Ectodermal cell (in vitro differentiated cells): ENCODE measurements around the gene SMIM13.

Experiments used
- H3K27ac ChIP-seq: 2 replicates; pipeline ENCODE4 v1.7.0; 2013; ENCODE audit warnings: mild to moderate bottlenecking, low read depth, low read length; ENCODE audit not compliant: insufficient read depth, poor library complexity, severe bottlenecking
- H3K27me3 ChIP-seq: 2 replicates; pipeline ENCODE4 v1.7.0; 2013; ENCODE audit warnings: mild to moderate bottlenecking, low read length; ENCODE audit not compliant: insufficient read depth, control insufficient read depth, poor library complexity, severe bottlenecking
- H3K36me3 ChIP-seq: one replicate; pipeline ENCODE4 v1.7.0; 2013; ENCODE audit warnings: low read length; ENCODE audit not compliant: control insufficient read depth, insufficient read depth
- H3K4me1 ChIP-seq: one replicate; pipeline ENCODE4 v1.7.0; 2013; ENCODE audit warnings: low read length; ENCODE audit not compliant: control insufficient read depth, insufficient read depth
- H3K4me3 ChIP-seq: 2 replicates; pipeline ENCODE4 v1.7.0; 2013; ENCODE audit warnings: low read depth, low read length, control low read depth; ENCODE audit not compliant: insufficient read depth
- H3K9me3 ChIP-seq: 2 replicates; pipeline ENCODE4 v1.7.0; 2013; ENCODE audit warnings: mild to moderate bottlenecking, low read length, moderate library complexity; ENCODE audit not compliant: control insufficient read depth
- WGBS, 2 experiments: methylation state at CpG; one replicate each; pipeline ENCODE4 v1.1.7; 2013; ENCODE audit warnings: missing lambda C conversion rate in 2 of 2; 5-methylcytosine and 5-hydroxymethylcytosine counted together

The SMIM13 gene

DNA sequence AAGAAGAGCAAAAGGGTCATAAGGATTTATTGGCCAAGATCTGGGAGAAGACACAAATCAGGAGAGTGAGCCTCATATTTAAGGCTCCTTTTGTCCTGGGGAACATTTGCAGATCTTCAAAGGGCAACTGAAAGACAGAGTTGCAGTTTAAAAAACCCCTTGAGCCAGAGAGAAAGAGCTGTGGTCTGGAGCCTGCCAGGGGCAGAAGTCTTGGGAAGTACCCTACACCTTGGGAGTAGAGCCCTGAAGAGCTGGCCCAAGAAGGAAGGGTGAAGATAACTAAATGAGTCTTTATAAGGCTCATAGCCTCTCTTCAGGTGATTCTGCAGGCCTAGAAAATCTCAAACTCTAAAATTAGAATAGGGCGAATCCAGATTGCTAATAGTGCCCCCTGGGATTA lies 57.9 kb downstream of the SMIM13 start:
- Histone ChIP-seq H3K27ac (no peak overlapping the region), H3K4me1 (no peaks in the 10 kb centered on the region), H3K9me3 (no peaks in the 10 kb centered on the region), H3K4me3 (no peak overlapping the region), H3K36me3 (no peaks in the 10 kb centered on the region), H3K27me3 (no peaks in the 10 kb centered on the region)
- WGBS, 2 experiments, result 85 to 98% methylated on average over 1 of the region's 1 CpG

DNA sequence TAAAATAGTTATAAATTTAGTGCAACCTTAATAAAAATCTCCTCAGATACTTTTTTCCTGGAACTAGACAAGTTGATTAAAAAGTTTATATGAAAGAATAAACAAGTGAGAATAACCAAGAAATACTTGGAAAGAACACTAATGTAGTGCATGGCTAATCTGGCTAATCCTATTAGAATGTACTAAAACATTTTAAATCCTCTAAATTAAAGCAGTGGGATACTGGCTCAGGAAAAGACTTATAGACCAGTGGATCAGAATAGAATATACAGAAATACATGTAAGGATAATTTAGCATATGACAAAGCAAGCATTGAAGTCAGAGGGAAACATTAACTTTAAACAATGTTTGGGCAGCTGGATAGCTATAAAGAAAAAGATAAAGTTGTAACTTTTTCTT lies 58.9 kb downstream of the SMIM13 start:
- H3K4me1 ChIP-seq, result no peaks in the 10 kb centered on the region
- no peak overlapping the region for H3K27ac ChIP-seq
- no peaks in the 10 kb centered on the region for H3K27me3 ChIP-seq
- no peaks in the 10 kb centered on the region for H3K36me3 ChIP-seq
- no peak overlapping the region for H3K4me3 ChIP-seq
- H3K9me3 ChIP-seq, result no peaks in the 10 kb centered on the region

DNA sequence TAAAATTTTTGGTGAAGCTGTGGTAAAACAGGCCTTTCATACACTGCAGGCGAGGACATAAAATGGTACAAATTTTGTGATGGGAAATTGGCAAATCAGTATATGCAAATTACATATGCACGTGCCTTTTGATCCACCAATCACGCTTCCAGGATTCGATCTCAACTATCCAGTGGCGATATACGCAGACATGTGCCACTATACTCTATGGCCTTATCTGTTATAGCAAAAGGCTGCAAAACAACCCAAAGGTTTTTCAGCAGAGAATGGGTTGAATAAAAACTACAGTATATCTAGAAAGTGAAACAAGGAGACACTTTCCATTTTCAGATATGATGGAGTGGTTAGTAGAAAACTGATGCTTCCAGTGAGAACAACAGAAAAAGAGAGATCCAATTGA lies 59.8 kb downstream of the SMIM13 start:
- Histone ChIP-seq H3K27ac (no peak overlapping the region), H3K27me3 (no peaks in the 10 kb centered on the region), H3K4me3 (no peak overlapping the region), H3K9me3 (no peaks in the 10 kb centered on the region), H3K4me1 (no peaks in the 10 kb centered on the region), H3K36me3 (no peaks in the 10 kb centered on the region)
- WGBS, 2 experiments, result 96% methylated on average over 6 of the region's 6 CpGs

DNA sequence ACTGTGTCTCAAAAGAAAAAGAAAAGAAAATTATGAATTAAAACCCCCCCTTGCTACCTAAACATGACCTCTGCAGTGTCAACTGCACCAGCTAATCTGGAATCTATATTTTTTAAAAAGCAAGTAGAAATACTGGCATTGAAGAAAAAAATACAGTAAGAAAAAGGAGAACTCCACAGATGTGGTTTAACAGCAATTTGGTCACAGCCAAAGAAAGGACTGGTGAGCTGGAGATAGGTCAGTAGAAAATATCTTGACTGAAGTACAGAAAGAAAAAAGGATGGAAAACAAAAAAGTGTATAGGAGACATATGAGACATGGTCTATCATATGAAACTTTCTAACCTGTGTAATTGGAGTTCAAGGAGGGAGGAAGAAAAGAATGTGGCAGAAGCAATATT lies 62.0 kb downstream of the SMIM13 start:
- Histone ChIP-seq H3K9me3 (no peaks in the 10 kb centered on the region), H3K27me3 (no peaks in the 10 kb centered on the region), H3K4me3 (no peak overlapping the region), H3K4me1 (no peaks in the 10 kb centered on the region), H3K36me3 (no peaks in the 10 kb centered on the region), H3K27ac (no peak overlapping the region)

DNA sequence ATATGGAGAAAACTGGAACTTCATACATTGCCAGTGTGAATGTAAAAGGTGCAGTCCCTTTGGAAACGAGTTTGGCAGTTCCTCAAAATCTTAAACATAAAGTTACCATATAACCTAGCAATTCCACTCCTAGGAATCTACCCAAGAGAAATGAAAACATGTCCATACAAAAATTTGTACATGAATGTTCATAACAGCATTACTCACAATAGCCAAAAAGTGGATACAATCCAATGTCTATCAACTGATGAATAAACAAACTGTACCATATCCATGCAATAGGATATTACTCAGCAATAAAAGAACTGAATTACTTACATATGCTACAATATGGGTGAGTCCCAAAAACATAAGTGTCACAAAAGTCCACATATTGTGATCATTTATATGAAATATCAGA lies 66.6 kb downstream of the SMIM13 start:
- Histone ChIP-seq H3K27ac (no peak overlapping the region), H3K9me3 (no peaks in the 10 kb centered on the region), H3K27me3 (no peaks in the 10 kb centered on the region), H3K4me3 (no peak overlapping the region), H3K4me1 (no peaks in the 10 kb centered on the region), H3K36me3 (no peaks in the 10 kb centered on the region)
- 86 to 89% methylated on average over 1 of the region's 1 CpG for WGBS, 2 experiments

DNA sequence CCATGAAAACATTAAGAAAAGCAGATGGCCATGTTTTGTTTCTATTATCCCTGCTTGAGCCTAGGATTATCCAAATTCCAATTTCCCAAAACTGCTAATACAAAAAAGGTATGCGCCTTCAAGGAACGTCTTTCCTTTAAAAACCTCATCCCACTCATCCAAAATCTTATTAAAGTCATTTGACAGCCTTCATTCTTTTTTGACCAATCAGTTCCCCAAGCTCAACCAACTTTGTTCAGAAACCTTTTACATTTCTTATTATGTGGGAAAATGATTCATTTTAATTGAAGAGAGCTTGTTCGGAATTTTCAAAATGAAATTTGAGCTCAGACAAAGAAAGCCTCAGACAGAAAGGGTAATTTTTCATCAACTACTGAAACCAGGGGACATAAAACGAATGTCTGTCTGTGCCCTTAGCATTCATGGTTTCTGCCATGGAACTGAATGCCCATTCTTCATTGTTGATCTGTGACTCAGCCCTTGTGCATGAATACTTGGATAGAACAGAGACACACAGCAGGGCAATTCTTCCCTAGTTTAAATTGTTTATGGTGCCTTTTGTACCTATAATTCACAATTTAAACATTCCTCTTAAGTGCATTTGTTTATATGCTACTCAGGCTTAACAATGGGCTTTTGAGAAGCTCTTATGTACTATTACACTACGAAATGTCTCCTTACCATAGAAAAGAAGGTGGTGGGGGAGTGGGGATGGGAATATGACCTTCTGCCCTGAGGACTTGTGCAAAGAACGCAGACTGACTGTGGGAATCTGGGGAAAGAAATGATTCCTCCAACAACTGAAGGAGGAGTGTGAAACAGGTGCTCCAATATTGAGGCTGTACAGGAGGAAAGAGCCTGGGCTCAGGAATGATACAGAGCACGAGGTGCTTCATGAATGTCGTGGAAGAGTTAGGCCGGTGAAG lies 67.7 kb downstream of the SMIM13 start:
- H3K4me1 ChIP-seq, result no peaks in the 10 kb centered on the region
- H3K27me3 ChIP-seq, result no peaks in the 10 kb centered on the region
- no peak overlapping the region for H3K27ac ChIP-seq
- H3K4me3 ChIP-seq, result no peak overlapping the region
- WGBS, 2 experiments, result 81 to 85% methylated on average over 8 to 9 of the region's 9 CpGs
- no peaks in the 10 kb centered on the region for H3K9me3 ChIP-seq
- no peaks in the 10 kb centered on the region for H3K36me3 ChIP-seq

DNA sequence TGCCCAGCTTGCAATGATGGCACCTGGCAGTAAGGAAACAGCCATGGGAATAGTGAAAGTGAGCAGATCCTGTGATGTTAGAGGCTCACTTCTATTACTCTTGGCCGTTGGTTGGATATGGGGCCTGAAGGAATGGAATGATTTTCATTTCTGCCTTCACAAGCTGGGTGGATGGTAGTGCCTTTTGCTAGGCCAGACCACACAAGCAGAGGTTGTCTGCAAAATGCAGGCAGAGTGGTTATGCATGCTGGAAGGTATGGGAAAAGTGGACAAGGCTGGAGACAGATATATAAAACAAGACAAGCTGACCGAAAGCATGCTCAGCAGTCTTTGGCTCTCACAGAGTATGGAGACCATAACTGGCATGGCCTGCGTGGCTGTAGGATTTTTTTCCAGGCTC lies 68.6 kb downstream of the SMIM13 start:
- no peak overlapping the region for H3K27ac ChIP-seq
- WGBS, 2 experiments, result 94 to 95% methylated on average over 3 of the region's 3 CpGs
- no peaks in the 10 kb centered on the region for H3K36me3 ChIP-seq
- H3K4me1 ChIP-seq, result no peaks in the 10 kb centered on the region
- no peaks in the 10 kb centered on the region for H3K9me3 ChIP-seq
- no peak overlapping the region for H3K4me3 ChIP-seq
- H3K27me3 ChIP-seq, result no peaks in the 10 kb centered on the region

DNA sequence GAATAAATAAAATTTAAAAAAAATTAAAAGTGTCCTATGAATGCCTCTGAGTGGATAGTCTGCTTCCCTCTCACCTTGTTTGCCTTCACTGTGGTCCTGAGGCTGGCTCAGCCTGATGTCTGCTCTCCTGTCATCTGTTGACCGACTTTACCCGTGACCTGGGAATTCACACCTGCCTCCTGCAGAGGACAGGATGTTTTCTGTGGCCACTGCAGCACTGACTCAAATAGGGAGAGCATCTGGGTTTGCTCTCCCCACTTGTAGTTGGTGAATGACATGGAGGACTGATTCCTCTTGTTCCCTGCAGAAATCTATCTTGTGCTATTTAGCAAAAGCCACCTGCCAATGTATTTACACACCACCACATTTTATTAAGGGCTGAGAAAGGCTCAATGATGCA lies 70.3 kb downstream of the SMIM13 start:
- no peak overlapping the region for H3K4me3 ChIP-seq
- H3K4me1 ChIP-seq, result no peaks in the 10 kb centered on the region
- WGBS, 2 experiments, result 86 to 88% methylated on average over 2 of the region's 2 CpGs
- H3K9me3 ChIP-seq, result no peaks in the 10 kb centered on the region
- H3K27me3 ChIP-seq, result no peaks in the 10 kb centered on the region
- H3K36me3 ChIP-seq, result no peaks in the 10 kb centered on the region
- H3K27ac ChIP-seq, result no peak overlapping the region

DNA sequence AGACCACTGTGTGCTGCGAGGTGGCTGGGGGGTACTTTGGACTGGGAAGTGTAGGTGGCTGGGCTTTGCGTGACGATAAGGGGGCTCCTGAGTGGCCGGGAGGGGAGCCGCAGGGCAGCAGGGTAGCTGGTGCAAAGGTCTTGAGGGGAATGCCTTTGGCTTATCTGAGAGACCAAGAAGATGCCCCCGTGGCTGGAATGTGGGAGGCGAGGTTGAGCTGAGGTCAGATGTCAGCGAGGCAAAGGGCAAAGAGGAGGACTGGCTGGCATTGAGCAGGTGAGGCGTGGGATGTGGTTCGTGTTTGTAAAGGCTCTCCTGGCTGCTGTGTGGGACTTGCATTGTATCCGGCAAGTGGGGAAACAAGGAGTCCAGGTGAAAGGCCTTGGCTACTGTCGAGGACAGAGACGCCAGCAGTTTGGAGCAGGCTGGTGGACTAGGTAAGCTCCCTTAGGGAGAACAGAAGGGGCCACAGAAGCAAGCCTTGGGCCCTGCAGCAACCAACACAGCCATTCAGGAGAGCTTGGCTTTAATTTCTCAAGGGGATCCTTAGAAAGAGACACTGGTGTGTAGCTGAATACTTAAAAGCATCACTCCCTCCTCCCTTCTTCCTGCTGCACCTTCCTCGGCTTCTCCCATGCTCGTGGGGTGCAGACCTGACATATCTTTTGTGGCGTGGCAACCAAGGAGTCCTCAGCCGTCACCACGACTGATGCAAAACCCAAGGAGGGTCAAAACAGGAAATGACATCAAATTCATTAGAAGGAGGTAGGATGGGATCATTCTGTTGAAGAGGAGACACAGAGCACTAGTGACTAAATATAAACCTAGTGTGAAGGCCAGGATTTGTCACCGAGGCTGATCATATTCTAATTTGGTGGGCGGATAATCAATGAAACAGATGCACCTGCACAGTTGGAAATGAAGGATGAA lies 71.3 kb downstream of the SMIM13 start:
- H3K4me1 ChIP-seq, result no peaks in the 10 kb centered on the region
- H3K27me3 ChIP-seq, result no peaks in the 10 kb centered on the region
- no peaks in the 10 kb centered on the region for H3K36me3 ChIP-seq
- H3K9me3 ChIP-seq, result no peaks in the 10 kb centered on the region
- no peak overlapping the region for H3K27ac ChIP-seq
- WGBS, 2 experiments, result 87% methylated on average over 20 of the region's 20 CpGs
- H3K4me3 ChIP-seq, result no peak overlapping the region

DNA sequence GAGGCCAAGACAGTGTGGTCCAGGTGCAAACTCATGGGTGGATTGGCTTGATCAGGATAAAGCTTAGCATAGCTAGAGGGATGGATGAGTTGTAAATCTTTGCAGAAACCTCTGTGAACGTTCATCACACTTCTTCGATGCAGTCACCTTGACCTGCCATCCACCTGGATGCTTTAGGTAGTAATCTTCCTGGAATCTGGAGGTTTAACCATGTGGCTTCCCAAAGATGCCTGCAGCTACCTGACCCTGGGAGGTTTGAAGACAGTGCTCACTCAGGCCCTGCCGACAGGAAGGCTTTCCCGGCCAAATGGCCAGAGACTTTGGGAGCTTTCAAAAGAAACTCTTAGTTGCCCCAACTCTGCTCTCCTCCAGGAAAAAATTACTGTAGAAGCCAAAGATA lies 73.3 kb downstream of the SMIM13 start:
- no peaks in the 10 kb centered on the region for H3K9me3 ChIP-seq
- 74 to 77% methylated on average over 4 of the region's 4 CpGs for WGBS, 2 experiments
- H3K36me3 ChIP-seq, result no peaks in the 10 kb centered on the region
- H3K4me3 ChIP-seq, result no peak overlapping the region
- H3K27ac ChIP-seq, result no peak overlapping the region
- no peaks in the 10 kb centered on the region for H3K27me3 ChIP-seq
- H3K4me1 ChIP-seq, result no peaks in the 10 kb centered on the region
